Endothelial cell (in vitro differentiated cells): ENCODE data around the gene NKAIN2. TPM values are rescaled to one million over a fixed set of nuclear protein-coding genes. Genes with fewer than 3 reads are reported as not detected.

Experiments
- DNase-seq: peaks from one replicate; pipeline ENCODE4 v3.0.0; 2021; ENCODE audit warnings: low spot score
- H3K27ac Mint-ChIP-seq: one replicate; pipeline ENCODE4 v1.8.0; 2021; ENCODE audit warnings: mixed read lengths, inconsistent platforms; ENCODE audit not compliant: unreplicated experiment
- H3K27me3 Mint-ChIP-seq: one replicate; pipeline ENCODE4 v1.8.0; 2021; ENCODE audit warnings: mild to moderate bottlenecking, moderate library complexity, mixed read lengths, inconsistent platforms; ENCODE audit not compliant: unreplicated experiment
- H3K36me3 Mint-ChIP-seq: one replicate; pipeline ENCODE4 v1.8.0; 2021; ENCODE audit warnings: mild to moderate bottlenecking, low read depth, mixed read lengths, inconsistent platforms; ENCODE audit not compliant: unreplicated experiment
- H3K4me1 Mint-ChIP-seq: one replicate; pipeline ENCODE4 v1.8.0; 2021; ENCODE audit warnings: mild to moderate bottlenecking, mixed read lengths, inconsistent platforms; ENCODE audit not compliant: unreplicated experiment
- H3K4me3 Mint-ChIP-seq: one replicate; pipeline ENCODE4 v1.8.0; 2021; ENCODE audit warnings: mild to moderate bottlenecking, mixed read lengths, inconsistent platforms; ENCODE audit not compliant: unreplicated experiment
- H3K9me3 Mint-ChIP-seq: one replicate; pipeline ENCODE4 v1.8.0; 2021; ENCODE audit warnings: mixed read lengths, inconsistent platforms; ENCODE audit not compliant: unreplicated experiment
- total RNA-seq: library from RNA; stranded (reverse); fragmentation: NEBNext Ultra II Directional; extraction: Animal tissue kit (Norgen Biotek cat#: 25700); gene quantifications from one replicate; pipeline ENCODE4 v1.2.1, GENCODE V29; 2021; ENCODE audit not compliant: unreplicated experiment
- TF ChIP-seq, protein P1 (sequence below): fragments of 200-600 bp; sonication (generic); IDR thresholded peaks from one replicate; pipeline ENCODE4 v1.5.0; 2021; ENCODE audit warnings: antibody characterized with exemption; ENCODE audit not compliant: unreplicated experiment

Gene NKAIN2
- total RNA-seq, 1 donor from 2014 or later = 9.5 TPM

DNA sequence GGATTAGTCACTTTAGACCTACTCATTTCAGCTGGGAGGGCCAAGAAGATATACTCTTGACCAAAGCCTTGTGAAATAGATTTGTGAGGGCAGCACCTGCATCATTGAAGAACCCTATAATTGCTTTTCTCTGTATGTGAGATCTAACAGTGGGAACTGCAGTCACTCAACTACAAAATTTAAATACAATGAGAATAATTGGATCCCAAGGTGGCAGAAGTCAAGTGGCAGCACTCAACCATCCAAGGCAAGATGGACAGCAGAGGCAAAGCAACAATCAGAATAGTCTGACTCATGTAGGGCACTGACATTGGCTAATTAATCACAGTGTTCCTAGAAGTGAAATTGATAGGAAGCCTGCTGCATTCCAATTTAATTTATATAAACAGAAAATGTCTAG is 8.9 kb upstream of the NKAIN2 start:
- no peak overlapping the region for H3K4me3 Mint-ChIP-seq
- H3K4me1 Mint-ChIP-seq = peaks cover 19% of the 10 kb centered on the region
- TF ChIP-seq, protein P1, sequence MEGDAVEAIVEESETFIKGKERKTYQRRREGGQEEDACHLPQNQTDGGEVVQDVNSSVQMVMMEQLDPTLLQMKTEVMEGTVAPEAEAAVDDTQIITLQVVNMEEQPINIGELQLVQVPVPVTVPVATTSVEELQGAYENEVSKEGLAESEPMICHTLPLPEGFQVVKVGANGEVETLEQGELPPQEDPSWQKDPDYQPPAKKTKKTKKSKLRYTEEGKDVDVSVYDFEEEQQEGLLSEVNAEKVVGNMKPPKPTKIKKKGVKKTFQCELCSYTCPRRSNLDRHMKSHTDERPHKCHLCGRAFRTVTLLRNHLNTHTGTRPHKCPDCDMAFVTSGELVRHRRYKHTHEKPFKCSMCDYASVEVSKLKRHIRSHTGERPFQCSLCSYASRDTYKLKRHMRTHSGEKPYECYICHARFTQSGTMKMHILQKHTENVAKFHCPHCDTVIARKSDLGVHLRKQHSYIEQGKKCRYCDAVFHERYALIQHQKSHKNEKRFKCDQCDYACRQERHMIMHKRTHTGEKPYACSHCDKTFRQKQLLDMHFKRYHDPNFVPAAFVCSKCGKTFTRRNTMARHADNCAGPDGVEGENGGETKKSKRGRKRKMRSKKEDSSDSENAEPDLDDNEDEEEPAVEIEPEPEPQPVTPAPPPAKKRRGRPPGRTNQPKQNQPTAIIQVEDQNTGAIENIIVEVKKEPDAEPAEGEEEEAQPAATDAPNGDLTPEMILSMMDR = no peak
- H3K9me3 Mint-ChIP-seq = no peaks in the 10 kb centered on the region
- H3K27me3 Mint-ChIP-seq = peaks cover 4% of the 10 kb centered on the region
- H3K36me3 Mint-ChIP-seq = peaks cover 7% of the 10 kb centered on the region
- DNase-seq = no peak
- no peak overlapping the region for H3K27ac Mint-ChIP-seq

DNA sequence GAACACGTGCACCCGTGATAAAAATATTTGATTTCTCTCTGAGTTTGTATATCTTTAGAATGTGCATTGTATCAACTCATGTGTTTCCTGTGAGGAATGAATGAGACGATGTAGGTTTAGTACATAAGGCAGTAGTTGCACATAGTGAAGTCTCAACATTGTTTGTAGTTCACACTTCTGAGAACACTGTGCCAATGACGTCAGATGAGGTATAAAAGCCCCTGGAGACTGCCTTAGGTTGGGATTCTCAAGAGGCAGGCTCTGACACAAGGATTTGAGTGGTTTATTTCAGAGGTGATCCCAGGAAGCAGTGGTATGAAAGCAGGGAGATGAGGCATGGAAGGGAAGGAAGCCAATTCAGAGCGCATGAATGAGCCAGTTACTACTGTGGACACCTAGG is 2.6 kb upstream of the NKAIN2 start:
- Mint-ChIP-seq H3K27me3 (peaks cover 9% of the 10 kb centered on the region), H3K36me3 (peaks cover 1% of the 10 kb centered on the region), H3K4me3 (no peak overlapping the region), H3K27ac (no peak overlapping the region), H3K9me3 (no peaks in the 10 kb centered on the region), H3K4me1 (peaks cover 25% of the 10 kb centered on the region)
- TF ChIP-seq, protein P1 = no peak
- DNase-seq = no peak

DNA sequence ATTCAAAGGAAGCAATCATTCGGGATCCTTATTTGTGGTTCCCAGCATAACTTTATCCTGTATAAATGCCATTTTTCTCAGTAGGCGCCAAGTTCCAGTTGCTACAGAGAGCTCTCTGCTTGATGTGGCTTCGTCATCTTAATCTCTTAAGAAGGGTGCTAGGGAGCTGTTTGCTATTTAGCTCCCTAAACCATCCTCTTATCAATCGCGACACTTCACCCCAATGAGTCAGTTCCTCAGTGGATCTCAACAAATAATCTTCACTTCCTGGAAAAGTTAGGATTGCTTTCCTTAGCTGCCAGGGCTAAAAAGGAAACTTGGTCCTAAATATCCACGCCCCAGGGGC is 1.3 kb upstream of the NKAIN2 start:
- TF ChIP-seq, protein P1 = no peak

DNA sequence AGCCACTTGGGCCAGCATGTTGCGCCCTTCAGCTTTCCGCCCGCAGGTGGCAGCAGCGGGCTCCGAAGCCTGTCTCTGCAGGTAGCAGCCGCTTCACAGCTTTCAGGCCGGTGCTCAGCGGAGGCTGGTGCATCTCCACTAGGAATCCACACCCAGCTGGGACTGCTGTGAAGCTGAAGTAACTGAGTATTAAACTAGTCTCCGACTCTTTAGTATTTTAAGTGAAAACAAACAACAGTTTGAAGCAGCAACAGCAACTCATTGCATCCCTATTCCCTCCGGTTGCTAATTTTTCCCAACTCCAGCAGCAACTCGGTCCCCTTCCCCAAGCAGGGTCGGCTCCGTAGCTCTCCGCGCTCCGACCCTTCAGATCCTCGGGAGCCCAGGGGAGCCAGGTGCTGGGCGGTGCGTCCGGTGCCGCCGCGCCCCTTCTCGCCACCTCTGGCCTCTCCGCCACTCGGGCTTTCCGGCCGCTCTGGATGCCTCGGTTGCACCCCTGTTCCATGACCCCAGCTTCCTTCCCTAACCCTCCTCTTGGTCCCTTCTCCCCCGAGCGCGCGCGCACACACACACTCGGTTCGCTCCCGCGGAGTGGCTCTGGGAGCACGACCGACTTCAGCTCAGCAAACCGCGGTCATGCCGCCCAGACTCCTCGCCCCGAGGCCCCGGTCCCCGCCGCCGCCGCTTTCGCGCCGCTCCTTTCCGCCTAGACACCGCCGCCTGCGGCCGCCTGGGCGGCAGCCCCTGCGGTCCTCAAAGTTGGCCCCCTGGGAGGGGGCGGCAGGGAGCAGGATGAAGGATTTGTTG is 765 bp upstream of the NKAIN2 start:
- TF ChIP-seq, protein P1 = peak; percentile 85
- H3K4me1 Mint-ChIP-seq = peaks cover 16% of the 10 kb centered on the region
- peak; percentile 95 for DNase-seq
- H3K27ac Mint-ChIP-seq = no peak overlapping the region
- no peaks in the 10 kb centered on the region for H3K36me3 Mint-ChIP-seq
- no peaks in the 10 kb centered on the region for H3K9me3 Mint-ChIP-seq
- H3K4me3 Mint-ChIP-seq = peak overlapping the region; percentile 91
- H3K27me3 Mint-ChIP-seq = peaks cover 4% of the 10 kb centered on the region

More for the DNA sequence above, 1.3 kb upstream of the NKAIN2 start:
- Mint-ChIP-seq H3K4me1 (peaks cover 21% of the 10 kb centered on the region), H3K9me3 (no peaks in the 10 kb centered on the region), H3K27ac (no peak overlapping the region), H3K27me3 (peaks cover 5% of the 10 kb centered on the region), H3K36me3 (no peaks in the 10 kb centered on the region), H3K4me3 (no peak overlapping the region)
- DNase-seq = no peak

DNA sequence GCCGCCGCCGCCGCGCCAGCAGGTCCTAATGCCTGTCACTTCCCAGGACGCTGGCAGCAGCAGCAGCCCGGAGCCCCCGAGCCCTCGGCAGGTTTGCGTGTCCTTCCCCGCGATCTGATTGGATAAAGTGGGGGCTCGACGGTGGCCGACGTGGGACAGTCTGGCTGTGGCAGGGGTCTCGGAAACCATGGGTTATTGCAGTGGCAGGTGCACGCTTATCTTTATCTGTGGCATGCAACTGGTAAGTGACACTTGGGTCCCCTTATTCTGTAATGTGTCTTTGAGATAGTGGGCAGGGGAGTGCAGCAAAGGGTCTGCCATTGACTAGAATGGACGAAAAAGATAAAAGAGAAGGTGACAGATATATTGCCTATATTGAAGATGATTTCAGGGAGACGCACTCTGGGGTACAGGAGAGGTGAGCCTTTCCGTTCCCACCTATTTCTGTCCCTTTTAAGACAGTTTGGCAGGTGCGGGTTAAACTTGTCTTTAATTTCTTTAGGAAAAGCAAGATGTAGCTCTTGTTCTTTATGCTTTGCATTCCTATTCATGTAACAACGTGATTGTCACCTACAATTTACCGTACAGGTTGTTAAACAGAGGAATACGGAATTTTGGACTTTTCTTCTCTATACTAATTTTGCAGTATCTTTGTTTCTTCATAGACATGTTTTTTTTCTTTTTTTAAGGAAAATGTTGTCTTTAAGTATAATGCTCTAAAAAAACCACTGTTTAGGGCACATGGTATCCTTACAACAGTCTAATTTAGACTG is 535 bp downstream of the NKAIN2 start:
- Mint-ChIP-seq H3K4me3 (peak overlapping the region; percentile 94), H3K36me3 (no peaks in the 10 kb centered on the region), H3K27me3 (peaks cover 4% of the 10 kb centered on the region), H3K9me3 (no peaks in the 10 kb centered on the region), H3K27ac (no peak overlapping the region), H3K4me1 (peaks cover 6% of the 10 kb centered on the region)
- peak; percentile 65 for DNase-seq
- TF ChIP-seq, protein P1 = no peak
